GM10266 (cell line): ENCODE results near the gene ZRANB1.

Experiments used
- DNase-seq: peaks from one replicate; pipeline ENCODE4 v3.0.0; 2012; ENCODE audit errors: extremely low spot score
- CTCF ChIP-seq: IDR thresholded peaks from 2 replicates; pipeline ENCODE4 v1.5.1; 2012; ENCODE audit warnings: mild to moderate bottlenecking, low read depth; ENCODE audit not compliant: control insufficient read depth, insufficient read depth; ENCODE audit errors: missing control alignments

ZRANB1 gene

DNA sequence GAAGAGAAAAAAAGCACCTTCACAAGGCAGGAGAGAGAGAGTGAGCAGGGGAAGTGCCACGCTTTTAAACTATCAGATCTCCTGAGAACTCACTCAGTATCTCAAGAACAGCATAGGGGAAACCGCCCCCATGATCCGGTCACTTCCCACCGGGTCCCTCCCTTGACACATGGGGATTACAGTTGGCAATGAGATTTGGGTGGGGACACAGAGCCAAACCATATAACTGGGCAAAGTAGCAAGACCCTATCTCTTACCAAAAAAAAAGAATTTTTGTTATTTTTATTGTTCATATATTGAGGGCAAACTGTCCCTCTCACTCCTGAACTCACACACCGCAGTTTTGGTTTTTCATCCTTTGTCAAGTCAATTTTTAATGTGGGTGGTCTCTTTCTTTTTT lies 18.2 kb upstream of the ZRANB1 start:
- no peak for DNase-seq
- TF ChIP-seq CTCF = no peak

GRCh38 chr10:124926548-124926947 lies 15.4 kb upstream of the ZRANB1 start:
- no peak for TF ChIP-seq CTCF
- no peak for DNase-seq

GRCh38 chr10:124928087-124928486 lies 13.8 kb upstream of the ZRANB1 start:
- no peak for DNase-seq
- TF ChIP-seq CTCF = no peak

GRCh38 chr10:124928545-124928944 lies 13.4 kb upstream of the ZRANB1 start:
- DNase-seq = no peak
- TF ChIP-seq CTCF = no peak

DNA sequence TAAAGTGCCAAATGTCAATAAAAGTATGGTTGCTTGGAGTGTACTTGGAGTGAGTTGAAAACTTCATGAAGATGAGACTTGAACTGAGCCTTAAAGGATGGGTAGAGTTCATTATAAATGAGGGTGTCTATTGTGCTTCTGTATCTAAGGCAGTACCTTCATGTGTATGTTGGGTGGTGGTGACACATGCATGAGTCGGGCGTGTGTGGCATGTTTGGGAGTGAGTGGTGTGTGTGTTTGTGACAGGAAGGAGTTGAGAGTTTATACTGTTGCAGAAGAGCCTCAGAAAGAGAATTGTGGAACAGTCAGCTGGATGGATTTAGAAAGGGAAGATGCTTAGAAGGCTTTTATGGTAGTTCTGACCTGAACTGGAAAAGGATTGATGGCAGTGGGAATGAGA lies 6.0 kb upstream of the ZRANB1 start:
- TF ChIP-seq CTCF = no peak
- no peak for DNase-seq

GRCh38 chr10:124936813-124937212 lies 5.1 kb upstream of the ZRANB1 start:
- no peak for TF ChIP-seq CTCF
- DNase-seq = no peak

GRCh38 chr10:124939290-124939689 lies 2.6 kb upstream of the ZRANB1 start:
- no peak for DNase-seq
- no peak for TF ChIP-seq CTCF
